NK-92 treated with Interleukin-12 subunit alpha and Interleukin-12 subunit beta, amount 100 ng/mL, for 24 hours (cell line): ENCODE data around the gene HSD17B8.

ENCODE experiments used
- DNase-seq: peaks from one replicate; lab custom pipeline; 2025; lab: John Stamatoyannopoulos, UW

Gene HSD17B8

DNA sequence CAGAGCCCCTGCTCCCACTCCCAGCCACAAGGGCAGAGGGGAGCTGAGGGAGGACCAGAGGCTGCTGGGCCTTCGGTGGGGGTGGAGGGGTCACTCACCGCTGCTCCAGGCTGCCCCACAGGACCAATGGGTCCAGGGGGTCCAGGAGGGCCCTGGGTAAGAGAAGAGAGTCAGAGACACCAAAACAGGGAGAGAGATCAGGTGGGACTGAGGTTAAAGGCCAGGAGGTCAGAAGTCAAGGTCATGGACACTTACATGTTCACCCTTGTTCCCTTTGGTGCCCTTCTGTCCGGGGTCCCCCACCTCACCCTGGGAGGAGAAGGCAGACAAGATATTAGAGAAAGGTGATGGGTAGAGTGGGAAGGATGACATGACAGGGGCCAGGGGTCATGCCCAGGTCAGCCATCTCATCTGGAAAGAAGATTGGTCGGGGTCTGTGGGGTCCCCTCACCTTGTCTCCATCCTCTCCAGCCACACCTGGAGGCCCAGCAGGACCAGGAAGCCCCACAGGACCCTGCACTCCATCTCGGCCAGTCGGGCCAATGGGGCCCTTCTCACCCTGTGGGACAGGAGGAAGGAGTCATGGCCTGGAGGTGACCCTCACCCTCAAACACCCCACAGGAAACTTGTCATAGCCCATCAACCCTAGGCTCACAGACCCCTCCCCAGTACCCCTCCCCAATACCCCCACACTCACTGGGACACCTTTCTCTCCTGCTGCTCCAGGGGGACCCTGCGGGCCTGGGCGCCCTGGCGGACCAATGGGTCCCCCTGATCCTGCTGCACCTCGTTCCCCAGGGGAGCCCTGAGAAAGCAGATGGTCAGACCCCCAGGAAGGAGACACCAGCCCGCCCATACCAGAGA, 33.2 kb upstream of the HSD17B8 start:
- DNase-seq = no peak

DNA sequence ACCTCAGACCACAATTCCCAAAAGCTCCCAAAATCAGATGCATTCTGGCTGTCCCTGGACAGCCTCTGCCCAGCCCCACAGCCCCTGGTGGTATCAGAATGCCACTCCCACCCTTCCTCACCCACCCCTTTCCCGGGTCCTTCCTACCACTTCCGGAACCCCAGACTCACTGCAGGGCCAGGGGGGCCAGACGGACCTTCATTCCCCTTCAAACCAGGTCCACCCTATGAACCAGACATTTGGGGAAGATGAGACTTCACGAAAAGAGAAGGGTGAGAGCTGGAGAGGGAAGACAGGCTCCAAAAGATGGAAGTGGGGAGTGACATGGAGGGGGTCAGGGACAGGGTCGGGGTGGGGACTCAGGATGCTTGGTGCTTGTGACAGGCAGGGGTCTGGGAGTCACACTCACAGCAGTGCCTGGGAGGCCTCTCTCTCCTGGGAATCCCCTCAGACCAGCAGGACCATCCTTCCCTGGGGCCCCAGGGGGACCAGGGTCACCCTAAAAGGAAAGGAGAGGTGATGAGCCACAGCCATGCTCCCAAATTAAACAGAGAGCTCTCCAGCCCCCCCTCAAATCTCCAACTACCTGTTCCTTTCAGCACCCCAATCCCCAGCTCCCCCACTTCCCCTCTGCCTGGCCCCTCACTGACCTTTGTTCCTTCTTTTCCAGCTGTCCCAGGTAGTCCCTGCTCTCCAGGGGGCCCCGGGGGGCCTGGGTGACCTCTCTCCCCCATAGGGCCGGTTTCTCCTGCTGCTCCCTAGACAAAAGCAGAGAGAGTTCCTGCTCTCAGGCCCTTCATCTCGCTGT, 32.4 kb upstream of the HSD17B8 start:
- DNase-seq = no peak

DNA sequence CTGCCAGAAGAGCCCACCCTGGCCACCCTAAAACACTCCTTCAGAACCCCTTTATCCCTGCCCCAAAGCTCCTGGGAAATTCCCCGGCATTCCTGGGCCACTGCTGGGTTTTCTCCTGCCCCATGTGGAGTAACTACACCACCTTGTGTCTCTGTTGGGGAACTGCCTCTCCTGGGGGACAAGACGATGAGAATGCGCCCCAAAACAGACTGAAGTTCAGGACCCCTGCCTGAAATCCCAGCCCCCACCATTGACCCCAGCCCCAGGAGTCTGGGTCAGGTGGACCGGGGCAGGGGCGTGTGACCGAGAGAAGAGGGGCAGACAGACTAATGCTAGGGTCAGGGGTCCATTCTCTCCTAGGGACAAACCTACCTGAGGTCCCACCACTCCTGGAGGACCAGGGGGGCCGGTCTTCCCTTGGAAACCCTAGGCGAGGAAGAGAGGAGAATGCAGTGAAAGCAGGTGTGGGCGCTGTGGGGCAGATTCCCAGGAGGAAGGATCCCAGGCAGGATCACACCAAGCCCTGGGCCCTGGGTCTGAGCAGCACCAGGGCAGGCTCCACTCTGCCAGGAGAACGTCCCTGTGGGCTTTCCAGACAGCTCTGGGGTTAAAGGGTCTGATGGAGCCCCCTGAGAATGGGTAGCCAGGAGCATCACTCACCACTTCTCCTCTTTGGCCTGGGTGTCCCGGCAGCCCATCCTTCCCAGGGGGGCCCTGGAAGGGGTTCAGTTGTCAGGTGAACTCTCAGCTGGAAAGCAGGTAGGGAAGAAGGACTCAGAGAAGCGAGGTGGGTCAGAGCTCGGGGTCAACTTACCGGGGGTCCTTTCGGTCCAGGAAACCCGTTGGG, 31.5 kb upstream of the HSD17B8 start:
- DNase-seq = no peak

DNA sequence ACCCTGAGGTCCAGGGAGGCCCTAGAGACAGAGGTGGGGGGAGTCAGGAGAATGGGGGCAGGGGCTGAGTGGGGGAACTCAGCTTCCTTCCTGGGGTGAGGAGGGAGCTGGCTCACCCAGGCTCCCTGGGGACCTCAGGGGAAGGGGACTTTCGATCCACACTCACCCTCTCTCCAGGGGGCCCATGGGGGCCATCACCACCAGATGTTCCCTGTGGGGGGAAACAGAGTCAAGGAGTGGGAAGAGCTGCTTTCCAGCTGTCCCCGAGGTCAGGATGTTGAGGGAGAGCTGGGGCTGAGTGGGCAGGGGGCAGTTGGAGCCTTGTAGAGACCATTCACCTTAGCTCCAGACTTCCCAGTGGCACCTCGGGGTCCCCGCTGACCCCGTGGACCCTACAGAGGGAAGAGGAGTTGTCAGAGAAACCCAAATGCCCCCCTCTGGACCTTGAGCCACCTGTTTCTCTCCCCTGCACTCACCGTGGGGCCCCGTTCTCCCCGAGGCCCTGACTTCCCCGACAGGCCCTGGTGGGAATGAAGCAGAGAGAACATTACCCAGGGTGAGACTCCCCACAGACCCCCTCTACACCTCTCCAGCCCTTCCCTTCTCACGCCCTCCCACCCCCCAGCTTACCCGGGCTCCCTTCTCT, 30.8 kb upstream of the HSD17B8 start:
- DNase-seq = no peak

DNA sequence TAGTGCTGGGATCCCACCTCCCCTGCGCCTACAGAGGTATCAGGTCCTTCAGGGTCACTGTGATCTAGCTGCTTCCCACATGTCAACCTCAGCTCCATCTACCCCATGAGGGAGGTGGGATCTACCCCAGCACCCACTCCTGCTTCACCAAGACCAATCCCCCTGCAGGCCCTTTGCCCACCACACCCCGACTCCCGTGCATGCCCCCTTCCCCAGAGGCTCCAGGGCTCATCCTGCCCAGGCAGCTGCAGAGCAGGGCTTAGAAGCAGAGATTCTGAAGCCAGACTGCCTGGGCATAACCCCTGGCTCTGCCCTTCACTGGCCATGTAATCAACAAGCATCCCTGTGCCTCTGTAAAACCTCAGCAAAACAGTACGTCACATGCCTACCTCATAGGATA, 29.7 kb upstream of the HSD17B8 start:
- DNase-seq = no peak

DNA sequence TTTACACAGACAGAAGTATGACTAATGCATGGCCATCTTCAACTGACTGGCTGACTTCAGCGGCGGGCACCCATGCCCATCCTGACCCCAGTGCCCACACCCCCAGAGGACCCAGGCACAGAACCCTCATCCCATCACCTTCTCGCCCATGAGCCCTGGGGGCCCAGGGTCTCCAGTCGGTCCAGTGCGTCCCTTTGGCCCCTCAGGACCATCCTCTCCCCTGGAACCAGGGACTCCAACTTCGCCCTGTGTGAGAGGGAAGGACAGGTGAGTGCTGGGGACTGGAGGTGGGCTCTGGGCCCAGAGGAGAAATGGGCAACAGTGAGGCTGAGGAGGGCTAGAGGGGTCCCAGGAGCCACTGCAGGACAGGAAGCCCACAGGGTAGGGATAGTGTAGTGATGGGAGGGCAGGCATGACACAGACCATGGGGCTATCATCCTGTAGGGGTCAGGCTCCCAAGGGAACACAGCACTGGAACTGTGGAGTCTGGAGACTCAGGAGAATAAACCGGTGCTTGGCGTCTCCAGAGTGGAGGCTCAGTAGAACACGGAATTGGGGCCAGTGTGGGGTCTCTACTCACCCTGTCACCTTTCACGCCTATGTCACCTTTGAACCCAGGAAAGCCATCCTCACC, 28.9 kb upstream of the HSD17B8 start:
- DNase-seq = no peak

DNA sequence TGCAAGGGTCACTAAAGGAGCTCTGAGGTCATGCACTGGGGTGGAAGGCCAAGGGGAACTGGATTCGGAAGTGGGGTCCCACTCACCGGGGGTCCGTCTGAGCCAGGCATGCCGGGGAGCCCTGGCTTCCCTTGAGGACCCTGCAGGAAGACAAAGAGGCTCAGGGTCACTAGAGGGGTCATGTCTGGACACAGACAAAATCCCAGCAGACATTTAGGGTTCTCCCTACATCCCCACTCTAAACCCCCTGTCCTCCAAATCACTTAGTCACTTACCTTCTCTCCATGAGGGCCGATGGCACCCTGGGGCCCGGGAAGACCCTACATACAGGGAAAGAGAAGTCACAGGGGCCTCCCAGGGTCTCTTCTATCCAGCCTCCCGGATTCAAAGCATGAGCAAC, 27.5 kb upstream of the HSD17B8 start:
- no peak for DNase-seq

DNA sequence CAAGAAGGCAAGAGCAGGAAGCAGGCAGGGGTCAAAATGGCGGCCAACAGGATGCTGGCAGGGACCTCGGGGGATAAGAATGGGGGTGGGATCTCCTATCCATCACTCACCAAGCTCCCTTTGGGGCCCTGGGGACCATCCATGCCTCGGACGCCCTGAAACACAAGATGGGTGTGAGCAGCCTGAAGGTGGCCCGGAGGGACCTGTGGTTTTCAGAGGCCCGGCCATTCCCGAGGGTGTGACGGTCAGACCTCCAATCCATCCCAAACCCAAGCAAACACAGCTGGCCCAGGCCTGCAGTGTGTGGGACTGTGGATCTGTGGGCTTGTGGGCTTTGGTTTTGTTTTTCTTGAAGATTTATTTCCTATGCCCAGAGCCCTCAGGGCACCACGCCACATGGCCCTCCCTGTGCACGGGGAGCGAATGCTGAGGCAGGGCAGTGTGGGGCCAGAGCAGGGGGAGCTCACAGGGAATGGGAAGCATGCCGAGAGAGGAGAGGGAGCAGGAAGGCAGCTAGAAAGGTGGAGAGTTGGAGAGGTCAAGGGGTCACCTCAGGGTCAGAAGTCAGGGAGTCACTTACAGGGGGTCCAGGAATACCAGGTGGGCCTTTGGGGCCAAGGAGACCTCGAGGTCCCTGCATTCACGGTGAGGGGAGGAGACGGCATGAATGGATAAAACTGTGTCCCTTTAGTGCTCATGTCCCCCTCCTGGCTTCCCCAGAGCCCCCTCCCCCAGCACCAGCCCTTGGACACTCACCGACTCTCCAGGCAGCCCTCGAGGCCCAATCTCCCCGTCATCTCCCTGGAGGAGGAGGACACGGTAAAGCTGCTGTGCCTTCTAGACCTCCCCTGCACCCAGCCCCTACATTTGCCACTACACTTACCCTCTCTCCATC, 26.7 kb upstream of the HSD17B8 start:
- no peak for DNase-seq

DNA sequence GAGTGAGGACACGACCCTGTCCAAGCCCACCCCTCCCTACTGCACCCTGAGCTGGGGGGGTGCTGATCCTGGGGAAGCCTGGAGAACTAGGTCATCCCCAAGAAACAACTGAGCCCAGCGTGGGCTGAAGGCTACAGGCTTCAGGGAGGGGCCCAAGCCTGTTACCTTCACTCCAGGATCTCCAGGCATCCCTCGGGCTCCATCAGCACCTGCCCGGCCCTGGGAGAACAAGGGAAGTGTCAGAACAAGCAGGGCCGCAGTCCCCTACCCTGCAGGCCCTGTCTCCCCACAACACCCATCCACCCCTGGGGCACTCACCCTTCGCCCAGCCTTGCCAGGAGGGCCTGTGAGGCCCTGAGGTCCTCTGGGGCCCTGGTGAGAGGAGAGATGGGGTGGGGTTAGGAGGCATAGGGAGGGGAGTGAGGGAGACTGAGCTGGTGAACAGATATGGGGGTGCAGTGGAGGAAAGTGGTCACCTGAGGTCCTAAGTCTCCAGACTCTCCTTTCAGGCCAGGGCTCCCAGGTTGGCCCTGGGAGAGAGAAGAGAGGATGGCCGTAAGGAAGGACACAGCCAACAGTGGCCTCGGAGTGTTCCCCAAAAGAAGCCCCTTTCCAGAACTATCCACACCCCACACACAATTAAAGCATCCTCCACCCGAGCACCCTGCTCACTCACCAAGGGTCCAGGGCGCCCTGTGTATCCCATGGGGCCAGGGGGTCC, 25.5 kb upstream of the HSD17B8 start:
- no peak for DNase-seq

DNA sequence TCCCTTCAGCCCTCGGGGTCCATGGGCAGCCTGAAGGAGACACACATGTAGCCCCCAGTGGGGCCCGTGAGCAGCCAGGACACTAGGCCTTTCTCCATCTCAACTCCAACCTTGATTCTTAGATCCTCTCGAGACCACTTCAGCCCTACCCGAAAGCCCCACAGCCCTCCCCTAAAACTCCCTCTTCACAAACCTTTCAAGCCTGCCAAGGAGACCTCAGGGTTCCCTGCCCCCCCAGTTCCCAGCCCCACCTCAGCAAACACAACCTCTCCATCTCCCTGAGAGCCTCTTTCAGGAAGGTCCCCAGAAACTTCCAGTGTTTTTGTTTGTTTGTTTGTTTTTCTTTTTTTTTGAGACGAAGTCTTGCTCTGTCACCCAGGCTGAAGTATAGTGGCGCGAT, 23.3 kb upstream of the HSD17B8 start:
- DNase-seq = no peak

DNA sequence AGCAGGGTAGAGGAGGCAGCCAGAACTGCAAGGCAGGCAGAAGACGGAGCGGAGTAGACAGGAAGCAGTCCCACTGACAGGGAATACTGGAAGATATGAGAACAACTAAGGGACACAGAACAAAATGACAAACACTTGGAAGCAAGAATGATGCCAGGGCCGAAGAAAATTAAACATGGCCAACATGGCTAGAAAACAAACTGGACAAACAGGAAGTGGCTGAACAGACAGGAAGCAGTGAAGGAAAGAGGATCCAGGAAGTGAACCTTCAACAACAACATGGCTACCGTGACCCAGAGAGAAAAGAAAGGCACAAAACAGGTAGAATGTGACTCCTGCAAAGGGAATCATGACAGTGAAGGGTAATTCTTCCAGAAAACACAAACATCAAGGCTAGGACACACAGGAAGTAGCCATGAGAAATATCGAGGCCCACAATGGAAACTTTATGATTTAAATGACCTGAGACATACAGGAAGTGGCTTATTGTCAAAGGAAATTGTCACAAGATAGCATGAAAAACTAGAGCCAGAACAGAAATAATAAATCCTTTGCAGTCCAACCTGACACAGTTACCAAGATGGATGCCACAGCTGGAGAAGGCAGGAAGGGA, 21.3 kb upstream of the HSD17B8 start:
- DNase-seq = no peak

DNA sequence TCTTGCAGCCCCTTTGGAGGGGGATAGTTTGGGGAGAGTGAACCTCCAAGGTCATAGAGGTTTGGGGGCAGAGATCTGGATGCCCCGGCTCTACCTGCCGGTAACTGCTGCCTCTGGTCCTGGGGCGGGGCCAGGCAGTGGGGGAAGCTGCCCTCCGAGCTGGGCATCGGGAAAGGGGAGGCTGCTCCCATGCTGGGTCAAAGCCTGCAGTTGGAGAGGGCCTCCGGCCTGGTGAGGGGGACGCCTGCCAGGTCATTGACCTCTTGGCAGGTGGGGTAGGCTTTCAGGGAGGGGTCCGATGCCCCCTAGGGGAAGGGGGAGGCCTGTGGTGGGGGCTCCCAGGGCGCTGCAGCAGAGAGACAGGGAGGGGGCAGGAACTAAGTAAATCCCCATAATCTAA, 19.3 kb upstream of the HSD17B8 start:
- DNase-seq = no peak

DNA sequence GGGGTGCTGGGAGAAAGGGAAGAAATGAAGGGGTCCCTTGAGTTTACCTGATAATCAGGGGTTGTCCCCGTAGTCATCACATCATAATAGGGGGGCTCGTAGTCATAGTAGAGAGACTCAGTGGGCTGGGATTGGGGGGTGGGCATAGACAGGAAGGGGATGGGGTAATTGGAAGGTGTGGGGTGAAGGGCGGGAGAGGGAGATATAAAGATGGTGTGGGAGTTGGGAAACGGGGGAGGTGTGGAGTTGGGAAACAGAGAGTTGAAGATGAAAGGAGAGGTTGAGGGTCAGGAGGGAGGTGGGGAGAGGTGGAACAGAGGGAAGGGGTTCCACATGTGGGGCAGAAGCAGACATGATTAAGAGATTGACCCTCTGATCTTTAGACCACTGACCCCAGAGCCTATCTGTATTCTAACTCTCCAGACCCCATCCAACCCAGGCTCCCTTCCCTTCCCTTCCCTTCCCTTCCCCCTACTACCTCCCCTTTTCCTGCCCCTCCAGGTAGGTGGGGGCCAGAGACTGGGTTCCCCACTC, 18.7 kb upstream of the HSD17B8 start:
- DNase-seq = no peak

DNA sequence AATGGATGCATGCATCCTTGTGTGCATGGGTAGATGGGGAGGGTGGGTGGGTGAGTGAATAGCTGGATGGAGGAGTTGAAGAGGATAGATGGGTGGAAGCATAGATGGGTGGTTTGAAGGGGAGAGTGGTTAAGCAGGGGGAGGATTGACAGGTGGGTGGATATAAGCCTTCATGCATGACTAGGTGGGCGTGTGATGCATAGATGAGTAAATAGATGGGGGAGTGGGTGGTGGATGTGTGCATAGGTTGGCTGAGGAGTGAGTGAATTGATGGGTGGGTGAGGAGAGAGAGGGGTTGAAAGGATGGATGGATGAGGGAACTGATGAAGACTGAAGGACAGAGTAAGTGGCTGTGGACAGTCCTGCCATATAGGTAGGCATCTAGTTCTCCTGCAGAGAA, 16.6 kb upstream of the HSD17B8 start:
- DNase-seq = no peak

DNA sequence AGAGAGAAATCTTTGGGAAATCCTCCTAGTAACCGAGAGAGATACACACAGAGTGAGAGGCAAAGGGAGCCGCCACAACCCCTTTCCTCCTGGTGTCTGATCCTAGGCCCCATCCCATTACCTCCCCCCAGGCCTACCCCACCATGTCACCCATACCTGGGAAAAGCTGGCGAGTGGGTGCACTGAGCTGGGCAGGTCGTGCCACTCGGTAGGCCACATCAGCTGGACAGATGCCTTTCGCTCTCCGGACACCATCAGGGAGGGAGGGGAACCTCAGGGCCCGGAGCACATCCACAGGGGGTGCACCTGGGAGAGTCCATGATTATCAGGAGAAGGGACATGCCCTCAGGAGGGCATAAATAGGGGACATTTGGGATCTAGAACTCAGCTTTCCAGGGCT, 15.3 kb upstream of the HSD17B8 start:
- no peak for DNase-seq

DNA sequence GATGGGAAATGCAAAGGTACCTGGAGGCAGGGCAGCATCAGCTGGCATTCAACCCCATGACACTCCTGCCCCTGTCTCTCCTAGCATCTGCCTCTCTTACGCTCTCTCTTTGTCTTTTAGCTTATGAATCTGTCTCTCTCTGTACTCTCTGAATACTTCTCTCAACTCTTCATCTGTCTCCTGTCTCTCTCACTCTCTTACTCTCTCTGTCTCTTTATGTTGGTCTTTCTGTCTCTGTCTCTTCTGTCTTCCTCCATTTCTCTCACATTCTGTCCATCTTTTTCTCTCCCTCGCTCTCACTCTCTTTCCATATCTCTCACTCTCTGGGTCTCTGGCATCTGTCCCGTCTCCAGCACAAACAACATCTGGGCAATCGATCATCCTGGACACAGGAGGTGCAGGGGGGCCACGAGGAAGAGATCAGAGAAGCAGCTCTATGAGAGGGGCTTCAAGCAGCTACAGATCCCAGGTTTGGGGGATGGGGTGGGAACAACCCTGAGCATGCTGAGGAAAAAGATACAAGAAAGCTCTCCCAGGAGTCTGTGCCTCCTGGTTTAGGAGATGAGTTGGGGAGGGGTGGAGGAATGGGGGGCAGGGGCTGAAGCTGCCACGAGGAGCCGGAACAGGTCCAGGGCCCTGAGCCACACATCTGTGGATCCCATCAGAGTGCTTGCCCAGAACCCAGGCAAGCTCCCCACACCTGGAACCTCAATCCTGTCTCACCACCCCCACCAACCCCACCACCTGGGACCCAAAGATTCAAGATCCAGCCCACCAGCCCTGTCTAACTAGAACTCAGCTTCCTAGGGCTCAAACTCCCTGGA, 14.6 kb upstream of the HSD17B8 start:
- DNase-seq = no peak

DNA sequence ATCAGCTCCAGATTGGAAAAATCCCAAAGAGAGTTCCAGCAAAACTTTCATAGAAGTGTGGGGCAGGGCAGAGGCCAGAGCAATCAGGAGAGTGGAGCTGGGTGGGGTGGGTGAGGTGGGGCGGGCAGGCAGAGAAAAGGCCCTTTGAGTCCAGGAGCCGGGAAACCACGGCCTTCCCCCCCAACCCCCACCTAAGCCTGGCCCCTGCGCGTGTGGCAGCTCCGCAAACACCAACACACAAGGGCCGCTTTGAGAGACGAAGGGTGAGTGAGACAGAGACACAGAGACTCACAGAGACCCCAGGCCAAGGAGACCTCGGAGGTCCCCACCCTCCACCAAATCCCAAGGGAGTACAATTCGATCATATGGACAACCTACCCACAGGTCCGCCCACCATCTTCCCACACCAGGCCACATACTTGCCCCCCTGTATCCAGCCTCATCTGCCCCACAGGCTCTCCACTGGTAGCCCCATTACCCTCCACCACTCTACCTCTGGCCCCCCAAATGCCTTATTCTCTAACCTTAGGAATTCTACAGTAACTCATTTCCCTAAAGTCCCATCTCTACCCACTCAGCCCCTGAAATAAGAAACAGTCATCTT, 13.8 kb upstream of the HSD17B8 start:
- DNase-seq = no peak
